H9 (cell line): Measurements from ENCODE around the gene EPHA10. TPM values are rescaled to one million over a fixed set of nuclear protein-coding genes. Genes with fewer than 3 reads are reported as not detected.

ENCODE experiments used
- DNase-seq: peaks from one replicate; pipeline ENCODE4 v3.0.0-alpha.2; 2017
- H2AFZ ChIP-seq: one replicate; pipeline ENCODE4 v1.6.1; 2013; ENCODE audit warnings: mild to moderate bottlenecking, low read length, control low read depth, moderate library complexity
- H2AK5ac ChIP-seq: 2 replicates; pipeline ENCODE4 v1.6.1; 2013; ENCODE audit warnings: low read length, control low read depth, mixed read lengths; ENCODE audit not compliant: insufficient read length
- H2BK120ac ChIP-seq: one replicate; pipeline ENCODE4 v1.6.1; 2013; ENCODE audit warnings: low read depth, mild to moderate bottlenecking, low read length, control low read depth, inconsistent platforms; ENCODE audit not compliant: poor library complexity, severe bottlenecking
- H2BK12ac ChIP-seq: 2 replicates; pipeline ENCODE4 v1.6.1; 2013; ENCODE audit warnings: low read length, control low read depth, mixed read lengths, low read depth; ENCODE audit not compliant: insufficient read length
- H2BK15ac ChIP-seq: 2 replicates; pipeline ENCODE4 v1.6.1; 2013; ENCODE audit warnings: low read depth, low read length, control low read depth
- H2BK20ac ChIP-seq: one replicate; pipeline ENCODE4 v1.6.1; 2013; ENCODE audit warnings: low read depth, mild to moderate bottlenecking, low read length, control low read depth, inconsistent platforms; ENCODE audit not compliant: poor library complexity, severe bottlenecking
- H2BK5ac ChIP-seq: 2 replicates; pipeline ENCODE4 v1.6.1; 2013; ENCODE audit warnings: low read length, control low read depth, mixed read lengths; ENCODE audit not compliant: insufficient read length
- H3K14ac ChIP-seq: 2 replicates; pipeline ENCODE4 v1.6.1; 2013; ENCODE audit warnings: low read length, control low read depth; ENCODE audit not compliant: insufficient read depth
- H3K18ac ChIP-seq: 2 replicates; pipeline ENCODE4 v1.6.1; 2013; ENCODE audit warnings: low read depth, mild to moderate bottlenecking, mixed read lengths, low read length, control low read depth; ENCODE audit not compliant: insufficient read length
- H3K23ac ChIP-seq: 2 replicates; pipeline ENCODE4 v1.6.1; 2013; ENCODE audit warnings: low read length, control low read depth, mixed read lengths, low read depth; ENCODE audit not compliant: insufficient read length
- H3K23me2 ChIP-seq: 2 replicates; pipeline ENCODE4 v1.6.1; 2013; ENCODE audit warnings: low read depth, mild to moderate bottlenecking, mixed read lengths, low read length, control low read depth; ENCODE audit not compliant: insufficient read length, poor library complexity, severe bottlenecking
- H3K27ac ChIP-seq: 2 replicates; pipeline ENCODE4 v1.5.1; 2013; ENCODE audit warnings: low read length, control low read depth, mixed read lengths, low read depth; ENCODE audit not compliant: insufficient read length
- H3K27me3 ChIP-seq: 2 replicates; pipeline ENCODE4 v1.6.1; 2013; ENCODE audit warnings: low read length, control low read depth, inconsistent platforms; ENCODE audit not compliant: insufficient read depth
- H3K4ac ChIP-seq: 2 replicates; pipeline ENCODE4 v1.6.1; 2013; ENCODE audit warnings: low read depth, mild to moderate bottlenecking, control low read depth, inconsistent platforms, low read length, moderate library complexity
- H3K4me1 ChIP-seq: 2 replicates; pipeline ENCODE4 v1.6.1; 2013; ENCODE audit warnings: low read length, control low read depth, inconsistent platforms; ENCODE audit not compliant: insufficient read depth
- H3K4me2 ChIP-seq: 2 replicates; pipeline ENCODE4 v1.6.1; 2013; ENCODE audit warnings: low read length, control low read depth, mixed read lengths; ENCODE audit not compliant: insufficient read length, insufficient read depth
- H3K56ac ChIP-seq: 2 replicates; pipeline ENCODE4 v1.6.1; 2013; ENCODE audit warnings: low read depth, mild to moderate bottlenecking, mixed read lengths, low read length, control low read depth; ENCODE audit not compliant: insufficient read length
- H3K79me1 ChIP-seq: 2 replicates; pipeline ENCODE4 v1.6.1; 2013; ENCODE audit warnings: low read depth, mild to moderate bottlenecking, moderate library complexity, low read length, control low read depth, inconsistent platforms; ENCODE audit not compliant: insufficient read depth, poor library complexity, severe bottlenecking
- H3K79me2 ChIP-seq: 2 replicates; pipeline ENCODE4 v1.6.1; 2013; ENCODE audit warnings: low read length, control low read depth, inconsistent platforms; ENCODE audit not compliant: insufficient read depth
- H3K9ac ChIP-seq: 2 replicates; pipeline ENCODE4 v1.6.1; 2013; ENCODE audit warnings: low read length, control low read depth, mixed read lengths; ENCODE audit not compliant: insufficient read length; ENCODE audit errors: extremely low read depth
- H3K9me3 ChIP-seq: one replicate; pipeline ENCODE4 v1.6.1; 2013; ENCODE audit warnings: low read depth, low read length, inconsistent platforms; ENCODE audit not compliant: control insufficient read depth
- H3T11ph ChIP-seq: one replicate; pipeline ENCODE4 v1.6.1; 2013; ENCODE audit warnings: mild to moderate bottlenecking, low read length, control low read depth, inconsistent platforms
- H4K20me1 ChIP-seq: one replicate; pipeline ENCODE4 v1.6.1; 2013; ENCODE audit not compliant: control insufficient read depth, insufficient read length, insufficient read depth
- H4K5ac ChIP-seq: 2 replicates; pipeline ENCODE4 v1.6.1; 2013; ENCODE audit warnings: low read depth, mild to moderate bottlenecking, mixed read lengths, low read length, control low read depth; ENCODE audit not compliant: insufficient read length
- H4K8ac ChIP-seq: replicated peaks from 2 replicates; pipeline ENCODE4 v1.6.1; 2013; ENCODE audit warnings: low read length, control low read depth, mixed read lengths, low read depth; ENCODE audit not compliant: insufficient read length
- H4K91ac ChIP-seq: 2 replicates; pipeline ENCODE4 v1.6.1; 2013; ENCODE audit warnings: low read depth, mild to moderate bottlenecking, moderate library complexity, mixed read lengths, low read length, control low read depth; ENCODE audit not compliant: insufficient read length
- H3K27ac Mint-ChIP-seq, 3 experiments: 2 replicates in 2 of 3; 3 replicates in 1 of 3; pipeline ENCODE4 v1.8.0; 2020 to 2021; ENCODE audit warnings: mixed read lengths in 3 of 3, mild to moderate bottlenecking in 1 of 3, moderate library complexity in 1 of 3
- H3K27me3 Mint-ChIP-seq: 2 replicates; pipeline ENCODE4 v1.8.0; 2021; ENCODE audit warnings: low read depth, mild to moderate bottlenecking, moderate library complexity, mixed read lengths
- H3K36me3 Mint-ChIP-seq, 3 experiments: 2 replicates in 2 of 3; 3 replicates in 1 of 3; pipeline ENCODE4 v1.8.0; 2020 to 2021; ENCODE audit warnings: low read depth in 3 of 3, mixed read lengths in 3 of 3; ENCODE audit not compliant: insufficient read depth in 1 of 3
- H3K4me1 Mint-ChIP-seq, 2 experiments: 2 replicates each; pipeline ENCODE4 v1.8.0; 2020; ENCODE audit warnings: mixed read lengths in 2 of 2
- H3K4me3 Mint-ChIP-seq, 2 experiments: 2 replicates in 1 of 2; 3 replicates in 1 of 2; pipeline ENCODE4 v1.8.0; 2020 to 2021; ENCODE audit warnings: mild to moderate bottlenecking in 2 of 2, mixed read lengths in 2 of 2, moderate library complexity in 1 of 2
- H3K9me3 Mint-ChIP-seq, 2 experiments: 2 replicates in 1 of 2; 3 replicates in 1 of 2; pipeline ENCODE4 v1.8.0; 2020; ENCODE audit warnings: mild to moderate bottlenecking in 2 of 2, mixed read lengths in 2 of 2, moderate library complexity in 1 of 2
- CTCF ChIP-seq: fragments of 200-600 bp; sonication (generic); conservative IDR thresholded peaks from 3 replicates; pipeline ENCODE4 v1.8.0; 2021; ENCODE audit warnings: antibody characterized with exemption, mild to moderate bottlenecking
- WGBS: extraction: QIAGEN DNeasy Blood & Tissue Kit; methylation state at CpG from one replicate; pipeline ENCODE4 v1.1.7; 2013; ENCODE audit warnings: missing lambda C conversion rate, low lambda C conversion rate, mixed read lengths; ENCODE audit not compliant: insufficient read length; ENCODE audit errors: extremely low coverage; 5-methylcytosine and 5-hydroxymethylcytosine counted together
- total RNA-seq: library from RNA; stranded (reverse); gene quantifications from 2 replicates; pipeline ENCODE4 v1.2.1, GENCODE V29; 2021

The EPHA10 gene
- total RNA-seq, 1 experiment from 2014 or later, result 0.96 TPM

GRCh38 chr1:37726751-37727585 is 38.0 kb downstream of the EPHA10 start:
- Histone ChIP-seq H3K9ac (no peak overlapping the region), H3K79me1 (no peaks in the 10 kb centered on the region), H2BK15ac (no peak overlapping the region), H4K8ac (no peak overlapping the region), H3K18ac (no peak overlapping the region), H2AK5ac (no peak overlapping the region), H3K4ac (no peak overlapping the region), H2BK12ac (no peak overlapping the region), H4K20me1 (no peaks in the 10 kb centered on the region), H3K27me3 (no peaks in the 10 kb centered on the region), H3K56ac (no peak overlapping the region), H3K9me3 (no peaks in the 10 kb centered on the region), H2BK5ac (no peak overlapping the region), H3K14ac (no peak overlapping the region), H3K23me2 (no peaks in the 10 kb centered on the region), H3K79me2 (no peaks in the 10 kb centered on the region), H2AFZ (no peak overlapping the region), H4K91ac (no peak overlapping the region), H3K27ac (no peak overlapping the region), H2BK20ac (no peak overlapping the region), H3K23ac (no peak overlapping the region), H2BK120ac (no peak overlapping the region), H3K4me2 (no peak overlapping the region), H3T11ph (no peak overlapping the region), H3K4me1 (no peaks in the 10 kb centered on the region), H4K5ac (no peak overlapping the region)
- no CpG with 5 or more reads among the region's 15 CpGs for WGBS
- Mint-ChIP-seq H3K27ac (no peak overlapping the region), H3K36me3 (no peaks in the 10 kb centered on the region; a peak in 1 of 7 replicates), H3K4me1 (peaks cover 9 to 14% of the 10 kb centered on the region in 2 experiments; a peak in 3 of 4 replicates), H3K27me3 (peaks cover 32% of the 10 kb centered on the region), H3K4me3 (no peak overlapping the region), H3K9me3 (no peaks in the 10 kb centered on the region)
- DNase-seq, result no peak
- no peak for TF ChIP-seq CTCF
